SK-N-SH (cell line): Measurements from ENCODE around the gene RFTN1. TPM values are rescaled to one million over a fixed set of nuclear protein-coding genes. Genes with fewer than 3 reads are reported as not detected.

ENCODE experiments used
- CTCF ChIA-PET: fragments of 300-600, 350-600 bp; formaldehyde crosslinking; extraction: SDS; loops from one replicate; lab custom pipeline; 2021; lab: Yijun Ruan, JAX
- POLR2A ChIA-PET: fragments of 350-600 bp; sonication (Branson Sonifier 250); formaldehyde crosslinking; extraction: SDS; loops from one replicate; lab custom pipeline; 2020; ENCODE audit warnings: antibody characterized with exemption, inconsistent platforms; lab: Yijun Ruan, JAX
- DNase-seq: peaks from one replicate; pipeline ENCODE4 v3.0.0; 2012
- H2AFZ ChIP-seq: fragments of 200-600 bp; sonication (generic); 2 replicates; pipeline ENCODE4 v1.8.1; 2016; ENCODE audit warnings: antibody characterized with exemption, mild to moderate bottlenecking, low read depth
- H3F3A ChIP-seq: fragments of 200-600 bp; sonication (generic); replicated peaks from 2 replicates; pipeline ENCODE3; 2016; ENCODE audit warnings: antibody characterized with exemption, mild to moderate bottlenecking; ENCODE audit not compliant: insufficient read depth
- H3K27ac ChIP-seq, 2 experiments: fragments of 200-500 bp in 1 of 2; fragments of 200-600 bp in 1 of 2; sonication (Bioruptor generic) in 1 of 2; sonication (generic), shearing (Covaris generic) in 1 of 2; 2 replicates each; pipeline versions ENCODE4 v1.5.1 to v1.6.1; 2014 to 2016; ENCODE audit warnings: low read depth in 2 of 2, inconsistent platforms in 1 of 2, low read length in 1 of 2, mild to moderate bottlenecking in 1 of 2, mixed read lengths in 1 of 2
- H3K27me3 ChIP-seq: fragments of 200-600 bp; sonication (generic), shearing (Covaris generic); 2 replicates; pipeline ENCODE4 v1.6.1; 2016; ENCODE audit warnings: mixed run types; ENCODE audit not compliant: insufficient read depth
- H3K36me3 ChIP-seq, 2 experiments: fragments of 200-500 bp in 1 of 2; fragments of 200-600 bp in 1 of 2; sonication (Bioruptor generic) in 1 of 2; sonication (generic) in 1 of 2; replicated peaks in 1 of 2; 2 replicates each; pipeline versions ENCODE3 to v1.5.1; 2014 to 2016; ENCODE audit warnings: low read length in 1 of 2, mild to moderate bottlenecking in 1 of 2; ENCODE audit not compliant: insufficient read depth in 2 of 2, control insufficient read depth in 1 of 2
- H3K4me1 ChIP-seq, 2 experiments: fragments of 200-500 bp in 1 of 2; fragments of 200-600 bp in 1 of 2; sonication (Bioruptor generic) in 1 of 2; sonication (generic), shearing (Covaris generic) in 1 of 2; 2 replicates each; pipeline versions ENCODE4 v1.5.1 to v1.6.1; 2014 to 2016; ENCODE audit warnings: low read depth in 1 of 2, low read length in 1 of 2, mixed run types in 1 of 2; ENCODE audit not compliant: insufficient read depth in 2 of 2, control insufficient read depth in 1 of 2
- H3K4me2 ChIP-seq: fragments of 200-600 bp; sonication (generic), shearing (Covaris generic); 2 replicates; pipeline ENCODE4 v1.6.1; 2017; ENCODE audit warnings: mixed run types
- H3K4me3 ChIP-seq, 2 experiments: fragments of 200-500 bp in 1 of 2; fragments of 200-600 bp in 1 of 2; sonication (Bioruptor generic) in 1 of 2; sonication (generic), shearing (Covaris generic) in 1 of 2; 2 replicates each; pipeline versions ENCODE4 v1.5.1 to v1.8.1; 2014 to 2016; ENCODE audit warnings: low read depth in 2 of 2, inconsistent platforms in 1 of 2, low read length in 1 of 2, mild to moderate bottlenecking in 1 of 2, mixed read lengths in 1 of 2, moderate library complexity in 1 of 2
- H3K79me2 ChIP-seq: fragments of 200-600 bp; sonication (generic); 2 replicates; pipeline ENCODE4 v1.8.1; 2017; ENCODE audit warnings: mild to moderate bottlenecking; ENCODE audit not compliant: insufficient read depth
- H3K9ac ChIP-seq: fragments of 200-600 bp; sonication (generic); 2 replicates; pipeline ENCODE4 v1.6.1; 2017; ENCODE audit warnings: mixed run types
- H3K9me2 ChIP-seq: fragments of 200-600 bp; sonication (generic); 2 replicates; pipeline ENCODE4 v1.6.1; 2017; ENCODE audit warnings: mixed run types
- H3K9me3 ChIP-seq: fragments of 200-600 bp; sonication (generic); 2 replicates; pipeline ENCODE4 v1.6.1; 2017; ENCODE audit warnings: mixed run types, mild to moderate bottlenecking, moderate library complexity
- H4K20me1 ChIP-seq: fragments of 200-600 bp; sonication (generic); 2 replicates; pipeline ENCODE4 v1.6.1; 2017; ENCODE audit warnings: mild to moderate bottlenecking, mixed run types; ENCODE audit not compliant: insufficient read depth
- CHD2 ChIP-seq: fragments of 150-350 bp; IDR thresholded peaks from 2 replicates; pipeline ENCODE4 v1.6.1; 2018; ENCODE audit warnings: low read length; ENCODE audit not compliant: partially characterized antibody
- FOSL2 ChIP-seq: IDR thresholded peaks from 2 replicates; pipeline ENCODE4 v1.4.0; 2012; ENCODE audit warnings: low read depth, mild to moderate bottlenecking, moderate library complexity, borderline replicate concordance
- FOXJ3 ChIP-seq: sonication (generic); formaldehyde crosslinking; IDR thresholded peaks from 2 replicates; pipeline ENCODE4 v1.5.1; 2020; ENCODE audit warnings: mild to moderate bottlenecking, missing genetic modification reagents
- FOXM1 ChIP-seq: IDR thresholded peaks from 2 replicates; pipeline ENCODE4 v1.4.0; 2012; ENCODE audit warnings: low read depth, mild to moderate bottlenecking
- MEF2A ChIP-seq: IDR thresholded peaks from 2 replicates; pipeline ENCODE4 v1.4.0; 2012; ENCODE audit warnings: low read depth, borderline replicate concordance
- MXI1 ChIP-seq: IDR thresholded peaks from 2 replicates; pipeline ENCODE4 v1.6.1; 2012; ENCODE audit warnings: mild to moderate bottlenecking, low read depth, low read length, improper control_type of control experiment
- RAD21 ChIP-seq: IDR thresholded peaks from 2 replicates; pipeline ENCODE4 v1.6.1; 2012; ENCODE audit warnings: mild to moderate bottlenecking, low read length
- RCOR1 ChIP-seq: fragments of 150-350 bp; IDR thresholded peaks from 2 replicates; pipeline ENCODE4 v1.6.1; 2017; ENCODE audit warnings: antibody characterized with exemption, low read length
- RFX5 ChIP-seq: IDR thresholded peaks from 2 replicates; pipeline ENCODE4 v1.6.1; 2012; ENCODE audit warnings: mild to moderate bottlenecking, improper control_type of control experiment, low read length
- SIN3A ChIP-seq: IDR thresholded peaks from 2 replicates; pipeline ENCODE4 v1.6.1; 2012; ENCODE audit warnings: low read depth, mild to moderate bottlenecking, low read length, moderate library complexity, borderline replicate concordance
- SMC3 ChIP-seq: IDR thresholded peaks from 2 replicates; pipeline ENCODE4 v1.6.1; 2012; ENCODE audit warnings: low read depth, low read length, improper control_type of control experiment
- TEAD4 ChIP-seq: IDR thresholded peaks from 2 replicates; pipeline ENCODE4 v1.4.0; 2012; ENCODE audit warnings: mild to moderate bottlenecking, borderline replicate concordance; ENCODE audit not compliant: insufficient read depth
- WGBS: methylation state at CpG from one replicate; pipeline ENCODE4 v1.1.6; 2017; ENCODE audit warnings: low lambda C conversion rate; 5-methylcytosine and 5-hydroxymethylcytosine counted together
- polyA plus RNA-seq, 3 experiments: library from polyadenylated mRNA; depleted of rRNA; stranded (reverse); fragments of >200 nt; gene quantifications; 2 replicates each; pipeline ENCODE4 v1.2.3, GENCODE V29; 2012
- TF ChIP-seq, protein P1 (sequence below): IDR thresholded peaks from 2 replicates; pipeline ENCODE4 v1.4.0; 2012; ENCODE audit warnings: low read depth
- TF ChIP-seq, protein P2 (sequence below): IDR thresholded peaks from 2 replicates; pipeline ENCODE4 v1.6.1; 2012; ENCODE audit warnings: mild to moderate bottlenecking, low read depth, low read length, moderate library complexity
- TF ChIP-seq, protein P3 (sequence below): fragments of 150-350 bp; IDR thresholded peaks from 2 replicates; pipeline ENCODE4 v1.6.1; 2017; ENCODE audit warnings: antibody characterized with exemption, low read length, low read depth, borderline replicate concordance
- TF ChIP-seq, protein P4 (sequence below): IDR thresholded peaks from 2 replicates; pipeline ENCODE4 v1.4.0; 2012; ENCODE audit warnings: low read depth, borderline replicate concordance

RFTN1 gene
- polyA plus RNA-seq, 1 of the 3 experiments (the other 2 are of a cell fraction), result 21.2 TPM

DNA sequence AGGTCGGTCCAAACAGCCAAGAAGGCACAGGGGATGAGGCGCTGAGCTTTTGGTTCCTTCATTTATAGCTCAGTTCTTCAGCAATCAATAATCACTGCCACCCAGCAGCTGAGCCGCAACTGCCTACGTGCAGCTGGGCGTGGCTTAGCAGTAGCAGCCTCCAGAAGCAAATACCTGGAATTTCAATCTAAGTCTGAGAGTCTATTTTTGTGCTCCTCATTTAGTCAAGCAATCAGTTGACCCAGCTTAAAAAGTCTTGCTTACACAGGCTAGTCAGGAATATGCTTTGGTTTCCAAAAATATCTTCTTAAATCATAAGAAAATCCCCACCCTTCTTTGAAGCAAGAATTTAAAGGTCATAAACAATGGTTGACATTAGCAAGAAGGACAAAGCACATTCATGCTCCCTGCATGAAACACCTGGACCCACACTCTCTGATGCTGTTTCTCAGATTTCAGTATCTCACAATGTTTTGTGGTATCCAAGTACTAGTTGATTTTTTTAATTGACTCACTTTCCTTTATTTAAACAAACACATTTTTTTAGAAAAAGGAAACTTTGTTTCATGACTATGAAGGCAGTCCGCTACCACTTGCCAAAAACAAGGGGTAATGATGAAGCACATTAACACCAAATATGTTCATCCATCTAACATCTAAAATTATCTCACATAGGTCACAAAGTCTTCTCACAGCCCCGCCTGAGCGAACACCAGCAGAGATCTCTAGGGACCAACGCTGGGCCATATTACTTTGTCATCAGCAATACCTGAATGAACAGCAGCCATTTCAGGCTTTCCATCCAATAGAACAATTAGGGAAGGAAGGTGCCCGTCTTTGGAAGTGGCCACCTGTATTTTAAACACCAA, 142.4 kb downstream of the RFTN1 start:
- WGBS, result 93% methylated on average over 10 of the region's 10 CpGs
- H3K36me3 ChIP-seq, result peaks cover under 1 to 36% of the 10 kb centered on the region in 2 experiments
- H3K4me1 ChIP-seq, result no peaks in the 10 kb centered on the region; a peak in 1 of 4 replicates
- H4K20me1 ChIP-seq, result no peaks in the 10 kb centered on the region
- H3K9me2 ChIP-seq, result no peaks in the 10 kb centered on the region
- H2AFZ ChIP-seq, result no peak overlapping the region
- no peaks in the 10 kb centered on the region for H3K79me2 ChIP-seq
- TF ChIP-seq, protein P1, sequence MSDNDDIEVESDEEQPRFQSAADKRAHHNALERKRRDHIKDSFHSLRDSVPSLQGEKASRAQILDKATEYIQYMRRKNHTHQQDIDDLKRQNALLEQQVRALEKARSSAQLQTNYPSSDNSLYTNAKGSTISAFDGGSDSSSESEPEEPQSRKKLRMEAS, result no peak
- TF ChIP-seq MXI1 (no peak), FOSL2 (no peak), RCOR1 (no peak), FOXJ3 (CRISPR knock-in tag) (no peak), RFX5 (no peak), TEAD4 (no peak), CHD2 (no peak), FOXM1 (no peak), SMC3 (no peak), SIN3A (no peak), MEF2A (no peak), RAD21 (no peak)
- TF ChIP-seq, protein P2, sequence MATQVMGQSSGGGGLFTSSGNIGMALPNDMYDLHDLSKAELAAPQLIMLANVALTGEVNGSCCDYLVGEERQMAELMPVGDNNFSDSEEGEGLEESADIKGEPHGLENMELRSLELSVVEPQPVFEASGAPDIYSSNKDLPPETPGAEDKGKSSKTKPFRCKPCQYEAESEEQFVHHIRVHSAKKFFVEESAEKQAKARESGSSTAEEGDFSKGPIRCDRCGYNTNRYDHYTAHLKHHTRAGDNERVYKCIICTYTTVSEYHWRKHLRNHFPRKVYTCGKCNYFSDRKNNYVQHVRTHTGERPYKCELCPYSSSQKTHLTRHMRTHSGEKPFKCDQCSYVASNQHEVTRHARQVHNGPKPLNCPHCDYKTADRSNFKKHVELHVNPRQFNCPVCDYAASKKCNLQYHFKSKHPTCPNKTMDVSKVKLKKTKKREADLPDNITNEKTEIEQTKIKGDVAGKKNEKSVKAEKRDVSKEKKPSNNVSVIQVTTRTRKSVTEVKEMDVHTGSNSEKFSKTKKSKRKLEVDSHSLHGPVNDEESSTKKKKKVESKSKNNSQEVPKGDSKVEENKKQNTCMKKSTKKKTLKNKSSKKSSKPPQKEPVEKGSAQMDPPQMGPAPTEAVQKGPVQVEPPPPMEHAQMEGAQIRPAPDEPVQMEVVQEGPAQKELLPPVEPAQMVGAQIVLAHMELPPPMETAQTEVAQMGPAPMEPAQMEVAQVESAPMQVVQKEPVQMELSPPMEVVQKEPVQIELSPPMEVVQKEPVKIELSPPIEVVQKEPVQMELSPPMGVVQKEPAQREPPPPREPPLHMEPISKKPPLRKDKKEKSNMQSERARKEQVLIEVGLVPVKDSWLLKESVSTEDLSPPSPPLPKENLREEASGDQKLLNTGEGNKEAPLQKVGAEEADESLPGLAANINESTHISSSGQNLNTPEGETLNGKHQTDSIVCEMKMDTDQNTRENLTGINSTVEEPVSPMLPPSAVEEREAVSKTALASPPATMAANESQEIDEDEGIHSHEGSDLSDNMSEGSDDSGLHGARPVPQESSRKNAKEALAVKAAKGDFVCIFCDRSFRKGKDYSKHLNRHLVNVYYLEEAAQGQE, result no peak
- TF ChIP-seq, protein P3, sequence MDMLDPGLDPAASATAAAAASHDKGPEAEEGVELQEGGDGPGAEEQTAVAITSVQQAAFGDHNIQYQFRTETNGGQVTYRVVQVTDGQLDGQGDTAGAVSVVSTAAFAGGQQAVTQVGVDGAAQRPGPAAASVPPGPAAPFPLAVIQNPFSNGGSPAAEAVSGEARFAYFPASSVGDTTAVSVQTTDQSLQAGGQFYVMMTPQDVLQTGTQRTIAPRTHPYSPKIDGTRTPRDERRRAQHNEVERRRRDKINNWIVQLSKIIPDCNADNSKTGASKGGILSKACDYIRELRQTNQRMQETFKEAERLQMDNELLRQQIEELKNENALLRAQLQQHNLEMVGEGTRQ, result no peak
- TF ChIP-seq, protein P4, sequence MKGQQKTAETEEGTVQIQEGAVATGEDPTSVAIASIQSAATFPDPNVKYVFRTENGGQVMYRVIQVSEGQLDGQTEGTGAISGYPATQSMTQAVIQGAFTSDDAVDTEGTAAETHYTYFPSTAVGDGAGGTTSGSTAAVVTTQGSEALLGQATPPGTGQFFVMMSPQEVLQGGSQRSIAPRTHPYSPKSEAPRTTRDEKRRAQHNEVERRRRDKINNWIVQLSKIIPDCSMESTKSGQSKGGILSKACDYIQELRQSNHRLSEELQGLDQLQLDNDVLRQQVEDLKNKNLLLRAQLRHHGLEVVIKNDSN, result no peak
- no peak overlapping the region for H3K4me2 ChIP-seq
- H3K27ac ChIP-seq, result no peak overlapping the region
- no peaks in the 10 kb centered on the region for H3K27me3 ChIP-seq
- H3K9ac ChIP-seq, result no peak overlapping the region
- no peak for DNase-seq
- CTCF ChIA-PET, result interaction anchor here (1.0 kb wide), 1 partner anchor 17 kb away, joined by 3 read pairs; no protein-coding TSS in a partner anchor
- no peaks in the 10 kb centered on the region for H3K9me3 ChIP-seq
- H3K4me3 ChIP-seq, result no peak overlapping the region
- POLR2A ChIA-PET, result no interaction called here
- no peaks in the 10 kb centered on the region for H3F3A ChIP-seq
